GM12872 (cell line): Measurements from ENCODE around the gene ADAMTS9.
A peak's percentile ranks its signal among the peaks of the same experiment; 100 is the strongest.

Experiments used
- CTCF ChIP-seq: IDR thresholded peaks from 3 replicates; pipeline ENCODE4 v1.5.1; 2011; ENCODE audit warnings: low read depth, mild to moderate bottlenecking, low read length, moderate library complexity; ENCODE audit not compliant: insufficient read depth

Gene ADAMTS9

GRCh38 chr3:64578797-64579196, 109.0 kb downstream of the ADAMTS9 start:
- no peak for TF ChIP-seq CTCF

- TF ChIP-seq CTCF: no peak
These were observed 109.6 kb downstream of the ADAMTS9 start for GRCh38 chr3:64578062-64578770.

GRCh38 chr3:64576211-64576775, 111.5 kb downstream of the ADAMTS9 start:
- no peak for TF ChIP-seq CTCF

DNA sequence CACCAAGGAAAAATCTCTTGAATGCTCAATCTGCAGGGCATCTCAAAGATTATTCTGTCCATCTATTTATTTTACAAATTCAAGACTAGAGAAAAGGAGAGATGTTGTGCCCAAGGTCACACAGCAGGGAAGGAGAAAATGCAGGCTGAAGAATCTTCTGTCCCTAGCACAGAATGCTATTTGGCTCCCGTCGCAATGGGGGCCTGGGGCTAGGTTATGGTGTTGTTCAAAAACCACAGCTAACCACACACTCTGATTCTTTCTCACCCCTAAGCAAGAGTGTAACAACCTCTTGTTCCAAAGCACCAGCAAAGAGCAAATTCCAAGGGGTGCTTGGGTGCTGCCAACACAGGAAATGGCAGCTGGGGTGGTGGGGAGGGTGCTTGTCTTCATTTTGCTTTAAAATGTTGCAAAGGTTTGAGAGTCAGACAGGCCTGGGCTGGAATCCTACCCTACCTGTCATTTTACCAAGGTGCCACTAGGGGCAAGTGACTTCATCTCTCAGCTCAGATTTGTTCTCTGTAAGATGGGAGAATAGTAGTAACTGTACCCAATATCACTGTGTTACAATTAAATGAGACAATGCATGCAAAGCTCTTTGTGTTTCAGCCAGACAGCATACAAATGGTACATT, 112.5 kb downstream of the ADAMTS9 start:
- peak; percentile 71 for TF ChIP-seq CTCF

- no peak for TF ChIP-seq CTCF
These were observed 113.6 kb downstream of the ADAMTS9 start for GRCh38 chr3:64574194-64574593.

DNA sequence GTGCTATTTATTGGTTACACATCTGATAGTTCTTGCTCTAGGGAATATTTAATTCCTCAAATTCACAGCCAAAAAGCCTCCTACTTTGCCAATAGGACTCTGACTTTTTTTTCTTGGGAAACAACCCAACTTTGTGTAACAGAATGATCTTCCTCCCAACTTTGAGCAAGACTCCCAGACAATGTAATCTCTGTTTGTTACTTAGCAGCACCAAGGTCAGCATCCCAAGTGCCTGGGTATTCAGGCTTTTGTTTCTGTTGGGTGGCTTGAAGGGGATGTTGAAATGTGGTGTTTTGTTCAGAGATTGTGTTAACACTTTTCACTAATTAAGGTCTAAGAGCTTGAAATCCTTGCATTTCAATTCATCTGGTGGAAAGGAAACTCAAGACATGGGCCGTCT, 115.8 kb downstream of the ADAMTS9 start:
- no peak for TF ChIP-seq CTCF

DNA sequence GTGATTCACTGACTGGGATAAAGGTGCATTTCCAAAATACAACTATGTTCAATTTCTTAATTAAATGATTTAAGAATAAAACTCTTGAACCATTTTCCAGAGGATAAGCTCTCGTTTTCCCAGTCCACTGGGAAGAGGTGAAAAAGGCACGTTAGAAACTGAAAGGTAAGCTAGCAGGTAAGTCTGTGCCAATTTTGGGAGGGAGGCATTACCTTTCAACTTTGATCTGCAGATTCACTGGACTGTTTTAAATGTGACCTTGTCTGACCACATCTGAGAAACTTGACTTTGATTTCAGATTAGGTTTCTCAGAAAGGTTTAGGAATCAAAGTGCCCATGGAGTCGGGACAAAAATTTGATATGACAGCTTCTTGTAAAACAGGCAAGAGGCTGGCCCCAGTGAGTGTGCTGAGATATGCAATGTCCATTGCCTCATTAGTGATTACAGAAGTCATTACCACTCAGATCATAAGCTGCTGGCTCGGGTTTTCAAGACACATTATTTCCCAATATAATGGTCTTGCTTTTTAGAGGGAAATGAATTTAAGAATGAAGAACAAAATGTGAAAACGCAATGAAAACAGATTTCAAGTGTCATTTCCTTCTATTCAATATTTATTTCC, 118.8 kb downstream of the ADAMTS9 start:
- no peak for TF ChIP-seq CTCF
